ENCODE measurements around the gene FAM120B. TPM values are rescaled to one million over a fixed set of nuclear protein-coding genes. Genes with fewer than 3 reads are reported as not detected.

The FAM120B gene
- total RNA-seq, 2 donors from 2014 or later, result 14.7 to 18.6 TPM

- no peak overlapping the region for H3K27ac ChIP-seq
- DNase-seq (ENCODE audit: low spot score), result peak; percentile 28
- no peaks in the 10 kb centered on the region for H3K4me1 ChIP-seq
Observed at GRCh38 chr6:170450916-170451761, 144.6 kb downstream of the FAM120B start.

GRCh38 chr6:170451762-170452651, 145.4 kb downstream of the FAM120B start:
- Histone ChIP-seq H3K4me3 (no peak overlapping the region), H3K9me3 (no peaks in the 10 kb centered on the region), H3K36me3 (no peaks in the 10 kb centered on the region), H3K4me1 (peaks cover 0 to 2% of the 10 kb centered on the region in 2 donors), H3K27me3 (no peaks in the 10 kb centered on the region), H3K27ac (no peak overlapping the region)
- TF ChIP-seq CTCF (IDR thresholded peaks at IDR 0.05), result no peak
- no peak for DNase-seq (ENCODE audit: low spot score)

More at GRCh38 chr6:170450916-170451761, 144.6 kb downstream of the FAM120B start:
- no peak for TF ChIP-seq CTCF (IDR thresholded peaks at IDR 0.05)
- Histone ChIP-seq H3K27me3 (no peaks in the 10 kb centered on the region), H3K36me3 (no peaks in the 10 kb centered on the region), H3K9me3 (no peaks in the 10 kb centered on the region), H3K4me3 (no peak overlapping the region)

GRCh38 chr6:170452767-170453545, 146.4 kb downstream of the FAM120B start:
- no peak for DNase-seq (ENCODE audit: low spot score)
- H3K27ac ChIP-seq, result no peak overlapping the region
- no peaks in the 10 kb centered on the region for H3K27me3 ChIP-seq
- H3K9me3 ChIP-seq, result no peaks in the 10 kb centered on the region
- peaks cover 0 to 8% of the 10 kb centered on the region in 2 donors for H3K4me1 ChIP-seq
- H3K4me3 ChIP-seq, result no peak overlapping the region
- no peak for TF ChIP-seq CTCF (IDR thresholded peaks at IDR 0.05)
- no peaks in the 10 kb centered on the region for H3K36me3 ChIP-seq

- no peak overlapping the region for H3K27ac ChIP-seq
- H3K4me1 ChIP-seq, result peaks cover 0 to 8% of the 10 kb centered on the region in 2 donors
- DNase-seq (ENCODE audit: low spot score), result no peak
- no peaks in the 10 kb centered on the region for H3K9me3 ChIP-seq
- TF ChIP-seq CTCF (IDR thresholded peaks at IDR 0.05), result no peak
- H3K27me3 ChIP-seq, result no peaks in the 10 kb centered on the region
- H3K36me3 ChIP-seq, result no peaks in the 10 kb centered on the region
- no peak overlapping the region for H3K4me3 ChIP-seq
Observed at GRCh38 chr6:170453586-170454511, 147.3 kb downstream of the FAM120B start.

Data from right atrium auricular region (tissue), 2 donors.